GM18498 (cell line): ENCODE results near the gene ALDH6A1.
A peak's percentile ranks its signal among the peaks of the same experiment; 100 is the strongest.
"Not testable (repeated sequence)": the region's sequence is repeated elsewhere in the genome, so short reads cannot be mapped to it uniquely, and the experiment has no call there.

ENCODE experiments used
- ATAC-seq: cut with Tn5 transposase; IDR thresholded peaks from one replicate; pipeline ENCODE4 v1.9.1; 2021; ENCODE audit warnings: mild to moderate bottlenecking, moderate library complexity; ENCODE audit not compliant: unreplicated experiment

The ALDH6A1 gene

GRCh38 chr14:74084277-74085046, at the start of gene ALDH6A1, which contains the start of gene LIN52:
ALDH6A1 (minus strand) TSS chr14:74084453; CDS start chr14:74084394, 59 bp downstream.
LIN52 (plus strand) TSS chr14:74084956; CDS start chr14:74084975, 19 bp downstream.
- ATAC-seq, result peak; percentile 89

GRCh38 chr14:74127634-74128033, 43.4 kb upstream of the ALDH6A1 start:
- no peak for ATAC-seq

GRCh38 chr14:74126315-74127013, 42.2 kb upstream of the ALDH6A1 start:
- ATAC-seq, result no peak

- ATAC-seq, result not testable (repeated sequence)
Observed at GRCh38 chr14:74125487-74125886, 41.2 kb upstream of the ALDH6A1 start.

- ATAC-seq, result not testable (repeated sequence)
Observed at GRCh38 chr14:74111395-74112216, 27.4 kb upstream of the ALDH6A1 start.

- no peak for ATAC-seq
Observed at GRCh38 chr14:74109369-74109768, 25.1 kb upstream of the ALDH6A1 start.

- ATAC-seq, result no peak
Observed at GRCh38 chr14:74105381-74105780, 21.1 kb upstream of the ALDH6A1 start.

- no peak for ATAC-seq
Observed at GRCh38 chr14:74089251-74090020, 5.2 kb upstream of the ALDH6A1 start.

- no peak for ATAC-seq
Observed at GRCh38 chr14:74085828-74086227, 1.6 kb upstream of the ALDH6A1 start.

- peak; percentile 6 for ATAC-seq
Observed at GRCh38 chr14:74085047-74085637, 889 bp upstream of the ALDH6A1 start.

GRCh38 chr14:74083784-74084276, 423 bp downstream of the ALDH6A1 start:
- peak; percentile 25 for ATAC-seq

GRCh38 chr14:74083161-74083560, 1.1 kb downstream of the ALDH6A1 start:
- no peak for ATAC-seq

GRCh38 chr14:74081491-74081890, 2.8 kb downstream of the ALDH6A1 start:
- ATAC-seq, result no peak

GRCh38 chr14:74080820-74081460, 3.3 kb downstream of the ALDH6A1 start:
- ATAC-seq, result no peak

GRCh38 chr14:74077401-74077800, 6.9 kb downstream of the ALDH6A1 start:
- ATAC-seq, result no peak

- no peak for ATAC-seq
Observed at GRCh38 chr14:74065746-74066575, 18.3 kb downstream of the ALDH6A1 start.

- ATAC-seq, result no peak
Observed at GRCh38 chr14:74064883-74065282, 19.4 kb downstream of the ALDH6A1 start.

- no peak for ATAC-seq
Observed at GRCh38 chr14:74064426-74064825, 19.8 kb downstream of the ALDH6A1 start.

- no peak for ATAC-seq
Observed at GRCh38 chr14:74062809-74063150, 21.5 kb downstream of the ALDH6A1 start.
